HG03175 (cell line): ENCODE data around the gene BAZ1A.
A peak's percentile ranks its signal among the peaks of the same experiment; 100 is the strongest.
"Not testable (repeated sequence)": the region's sequence is repeated elsewhere in the genome, so short reads cannot be mapped to it uniquely, and the experiment has no call there.

Experiments used
- ATAC-seq: cut with Tn5 transposase; IDR thresholded peaks from one replicate; pipeline ENCODE4 v1.9.1; 2021; ENCODE audit warnings: mild to moderate bottlenecking, moderate library complexity; ENCODE audit not compliant: unreplicated experiment

The BAZ1A gene

GRCh38 chr14:34794217-34794616 lies 80.9 kb downstream of the BAZ1A start:
- ATAC-seq = no peak

GRCh38 chr14:34792598-34792997 lies 82.6 kb downstream of the BAZ1A start:
- ATAC-seq = no peak

GRCh38 chr14:34785223-34786006 lies 89.7 kb downstream of the BAZ1A start:
- peak; percentile 55 for ATAC-seq

- ATAC-seq = no peak
Measured at GRCh38 chr14:34782031-34782430, 93.1 kb downstream of the BAZ1A start.

- no peak for ATAC-seq
Measured at GRCh38 chr14:34781242-34781641, 93.9 kb downstream of the BAZ1A start.

DNA sequence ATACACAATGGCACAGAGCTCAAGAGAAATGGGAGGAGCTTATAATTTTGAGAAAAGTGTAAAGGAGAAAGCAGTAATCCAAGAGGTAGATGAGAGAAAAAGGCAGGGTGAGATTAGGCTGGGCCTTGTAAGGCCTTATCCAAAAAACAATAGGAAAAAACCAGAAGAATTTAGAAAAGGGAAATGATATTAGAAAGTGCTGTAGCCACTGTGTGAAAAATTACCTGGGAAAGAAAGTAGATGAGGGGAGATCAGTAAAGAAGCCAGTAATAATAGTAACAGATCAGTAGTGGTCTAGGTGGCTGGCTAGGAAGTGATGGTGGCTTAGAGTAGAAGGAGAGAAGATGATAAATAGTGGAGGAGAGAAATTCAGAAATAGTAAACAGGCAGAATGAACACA lies 94.5 kb downstream of the BAZ1A start:
- ATAC-seq = no peak

GRCh38 chr14:34778744-34779143 lies 96.4 kb downstream of the BAZ1A start:
- ATAC-seq = no peak

GRCh38 chr14:34776611-34777010 lies 98.5 kb downstream of the BAZ1A start:
- no peak for ATAC-seq

- ATAC-seq = no peak
Measured at GRCh38 chr14:34775922-34776321, 99.2 kb downstream of the BAZ1A start.

GRCh38 chr14:34775342-34775741 lies 99.8 kb downstream of the BAZ1A start:
- ATAC-seq = no peak

DNA sequence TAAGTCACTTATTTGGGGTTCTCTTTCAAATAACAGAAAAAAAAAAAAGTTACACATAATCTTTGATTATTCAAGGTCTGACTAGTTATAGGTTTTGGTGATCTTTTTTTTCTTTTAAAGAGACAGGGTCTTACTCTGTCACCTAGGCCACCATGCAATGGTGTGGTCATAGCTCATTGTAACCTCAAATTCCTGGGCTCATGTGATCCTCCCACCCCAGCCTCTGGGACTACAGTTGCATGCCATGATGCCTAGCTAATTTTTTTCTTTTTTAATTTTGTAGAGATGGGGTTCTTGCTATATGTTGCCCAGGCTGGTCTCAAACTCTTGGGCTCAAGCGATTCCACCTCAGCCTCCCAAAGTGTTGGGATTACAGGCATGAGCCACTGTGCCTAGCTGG lies 104.3 kb downstream of the BAZ1A start:
- ATAC-seq = no peak

- ATAC-seq = no peak
Measured at GRCh38 chr14:34766606-34767005, 108.6 kb downstream of the BAZ1A start.

- no peak for ATAC-seq
Measured at GRCh38 chr14:34766060-34766459, 109.1 kb downstream of the BAZ1A start.

DNA sequence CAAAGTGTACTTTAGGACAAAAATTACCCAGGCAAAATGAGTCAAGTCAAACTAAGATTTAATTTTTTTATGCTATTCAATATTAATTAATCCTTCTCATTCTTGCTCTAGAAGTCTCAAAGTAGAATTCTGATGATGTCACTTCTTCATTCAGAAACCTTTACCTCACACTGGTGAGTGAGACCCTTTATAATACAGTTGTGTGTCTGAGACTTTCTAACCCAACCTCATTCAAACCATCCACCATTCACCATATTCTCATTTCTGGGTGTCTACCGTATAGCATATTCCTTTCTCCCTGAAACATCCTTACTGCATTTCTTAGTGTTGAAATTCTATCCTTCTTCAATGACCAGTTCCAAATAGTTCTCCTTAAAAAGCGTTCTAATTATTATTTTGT lies 119.9 kb downstream of the BAZ1A start:
- no peak for ATAC-seq

GRCh38 chr14:34754687-34755086 lies 120.5 kb downstream of the BAZ1A start:
- ATAC-seq = no peak

- no peak for ATAC-seq
Measured at GRCh38 chr14:34750670-34751069, 124.5 kb downstream of the BAZ1A start.

GRCh38 chr14:34750233-34750632 lies 124.9 kb downstream of the BAZ1A start:
- ATAC-seq = no peak

DNA sequence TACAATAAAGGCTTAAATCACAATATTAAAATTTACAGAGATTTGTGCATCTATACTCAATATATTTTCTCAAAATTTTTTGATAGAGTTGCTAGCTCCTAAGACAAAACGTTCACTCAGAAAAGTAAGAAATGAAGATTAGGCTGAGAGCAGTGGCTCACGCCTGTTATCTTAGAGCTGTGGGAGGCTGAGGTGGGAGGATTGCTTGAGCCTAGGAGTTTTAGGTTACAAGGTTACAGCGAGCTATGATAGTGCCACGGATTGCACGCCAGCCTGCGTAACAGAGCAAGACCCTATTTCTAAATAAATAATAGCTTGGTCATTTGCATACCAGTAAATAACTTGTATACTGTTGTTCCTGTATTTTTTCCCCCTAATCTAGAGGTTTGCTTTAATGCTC lies 125.8 kb downstream of the BAZ1A start:
- ATAC-seq = no peak

DNA sequence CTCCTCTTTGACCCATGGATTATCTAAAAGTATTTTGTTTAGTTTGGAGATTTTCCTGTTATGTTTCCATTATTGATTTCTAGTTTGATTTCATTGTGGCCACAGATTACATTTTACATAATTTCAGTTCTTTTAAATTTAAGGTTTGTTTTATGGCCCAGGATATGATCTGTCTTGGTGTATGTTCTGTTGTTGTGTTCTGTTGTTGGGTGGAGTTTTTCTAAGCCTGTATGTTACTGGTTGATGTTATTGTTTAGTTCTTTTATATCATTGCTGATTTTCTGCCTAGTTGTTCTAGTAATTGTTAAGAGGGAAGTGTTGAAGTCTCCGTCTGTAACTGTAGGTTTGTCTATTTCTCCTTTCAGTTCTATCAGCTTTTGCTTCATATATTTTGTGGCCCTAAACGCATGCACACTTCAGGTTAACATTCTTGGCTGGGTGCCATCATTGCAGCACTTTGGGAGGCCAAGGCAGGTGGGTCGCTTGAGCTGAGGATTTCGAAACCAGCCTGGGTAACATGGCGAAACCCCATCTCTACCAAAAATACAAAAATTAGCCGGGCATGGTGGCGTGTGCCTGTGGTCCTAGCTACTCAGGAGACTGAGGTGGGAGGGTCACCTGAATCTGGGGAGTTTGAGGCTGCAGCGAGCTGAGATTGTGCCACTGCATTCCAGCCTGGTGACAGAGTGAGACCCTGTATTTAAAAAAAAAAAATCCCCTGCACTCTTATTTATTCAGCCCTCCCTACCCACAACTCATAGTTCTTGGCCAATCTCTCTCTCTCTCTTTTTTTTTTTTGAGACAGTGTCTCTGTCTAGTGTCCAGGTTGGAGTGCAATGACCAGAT lies 132.7 kb downstream of the BAZ1A start:
- no peak for ATAC-seq

- no peak for ATAC-seq
Measured at GRCh38 chr14:34741840-34742239, 133.3 kb downstream of the BAZ1A start.

GRCh38 chr14:34740139-34740538 lies 135.0 kb downstream of the BAZ1A start:
- not testable (repeated sequence) for ATAC-seq

DNA sequence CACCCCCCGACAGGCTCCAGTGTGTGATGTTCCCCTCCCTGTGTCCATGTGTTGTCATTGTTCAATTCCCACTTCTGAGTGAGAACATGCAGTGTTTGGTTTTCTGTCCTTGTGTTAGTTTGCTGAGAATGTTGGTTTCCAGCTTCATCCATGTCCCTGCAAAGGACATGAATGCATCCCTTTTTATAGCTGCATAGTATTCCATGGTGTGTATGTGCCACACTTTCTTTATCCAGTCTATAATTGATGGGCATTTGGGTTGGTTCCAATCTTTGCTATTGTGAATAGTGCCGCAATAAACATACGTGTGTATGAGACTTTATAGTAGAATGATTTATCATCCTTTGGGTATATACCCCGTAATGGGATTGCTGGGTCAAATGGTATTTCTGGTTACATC lies 138.1 kb downstream of the BAZ1A start:
- not testable (repeated sequence) for ATAC-seq
